GM19328 (cell line): ENCODE data around the gene PTPRC.
"Not testable (repeated sequence)": the region's sequence is repeated elsewhere in the genome, so short reads cannot be mapped to it uniquely, and the experiment has no call there.

Experiments
- ATAC-seq: cut with Tn5 transposase; IDR thresholded peaks from one replicate; pipeline ENCODE4 v1.9.1; 2021; ENCODE audit warnings: mild to moderate bottlenecking, moderate library complexity; ENCODE audit not compliant: unreplicated experiment

PTPRC gene

DNA sequence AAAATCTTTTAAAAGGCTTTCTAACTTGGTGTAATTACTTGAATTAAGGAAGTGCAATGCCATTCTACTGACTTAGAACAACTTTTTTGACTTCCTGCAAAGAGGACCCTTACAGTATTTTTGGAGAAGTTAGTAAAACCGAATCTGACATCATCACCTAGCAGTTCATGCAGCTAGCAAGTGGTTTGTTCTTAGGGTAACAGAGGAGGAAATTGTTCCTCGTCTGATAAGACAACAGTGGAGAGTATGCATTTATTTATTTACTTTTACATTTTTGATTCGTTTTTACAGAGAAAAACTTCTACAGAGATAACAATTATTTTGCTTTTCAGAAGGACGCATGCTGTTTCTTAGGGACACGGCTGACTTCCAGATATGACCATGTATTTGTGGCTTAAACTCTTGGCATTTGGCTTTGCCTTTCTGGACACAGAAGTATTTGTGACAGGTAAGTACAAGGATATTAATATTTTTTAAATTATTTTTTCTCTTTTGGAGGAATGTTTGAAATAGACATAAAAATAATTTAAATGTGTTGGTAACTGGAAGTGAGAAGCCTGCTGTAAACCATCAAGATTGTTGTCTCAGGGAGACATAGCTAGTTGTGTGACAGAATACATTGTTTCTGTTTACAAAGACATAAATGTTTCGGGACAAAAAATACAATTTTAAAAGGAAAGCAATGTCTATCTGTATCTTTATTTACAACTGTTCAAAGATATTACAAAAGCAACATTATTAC, at the start of gene PTPRC:
Gene PTPRC, plus strand, starts transcription at position 147 of the 742 bp plus-strand sequence. Its CDS starts 229 bp downstream, at position 376.
- peak; percentile 68 for ATAC-seq

- ATAC-seq: no peak
Observed at GRCh38 chr1:198590454-198590853, 48.4 kb upstream of the PTPRC start.

GRCh38 chr1:198595765-198596164, 43.1 kb upstream of the PTPRC start:
- no peak for ATAC-seq

DNA sequence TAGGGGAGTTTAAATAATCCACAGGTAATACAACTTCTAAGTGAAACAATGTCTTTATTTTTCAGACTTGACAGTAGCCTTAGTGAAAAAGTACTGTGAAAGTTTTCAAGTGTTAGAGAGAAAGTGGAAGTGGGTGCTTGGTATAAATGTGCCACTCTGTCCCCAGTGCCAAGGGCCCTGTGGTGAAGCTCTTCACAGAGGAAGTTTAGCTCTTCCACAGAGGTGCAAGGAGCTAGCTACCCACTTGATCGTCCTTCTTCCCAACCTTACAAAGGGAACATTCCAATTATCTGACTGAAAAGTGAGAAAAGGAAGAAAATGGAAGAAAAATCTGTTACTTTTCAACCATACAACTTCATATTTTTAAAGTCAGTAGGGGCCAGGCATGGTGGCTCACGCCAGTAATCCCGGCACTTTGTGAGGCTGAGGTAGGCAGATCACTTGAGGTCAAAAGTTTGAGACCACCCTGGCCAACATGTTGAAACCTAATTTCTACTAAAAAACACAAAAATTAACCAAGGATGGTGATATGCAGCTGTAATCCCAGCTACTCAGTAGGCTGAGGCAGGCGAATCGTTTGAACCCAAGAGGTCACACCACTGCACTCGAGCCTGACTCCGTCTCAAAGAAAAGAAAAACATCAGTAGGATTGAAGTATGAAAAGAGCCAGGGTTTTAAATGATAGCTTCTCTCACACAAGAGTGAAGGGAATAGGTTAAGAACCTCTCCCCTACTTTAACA, 41.0 kb upstream of the PTPRC start:
- ATAC-seq: no peak

DNA sequence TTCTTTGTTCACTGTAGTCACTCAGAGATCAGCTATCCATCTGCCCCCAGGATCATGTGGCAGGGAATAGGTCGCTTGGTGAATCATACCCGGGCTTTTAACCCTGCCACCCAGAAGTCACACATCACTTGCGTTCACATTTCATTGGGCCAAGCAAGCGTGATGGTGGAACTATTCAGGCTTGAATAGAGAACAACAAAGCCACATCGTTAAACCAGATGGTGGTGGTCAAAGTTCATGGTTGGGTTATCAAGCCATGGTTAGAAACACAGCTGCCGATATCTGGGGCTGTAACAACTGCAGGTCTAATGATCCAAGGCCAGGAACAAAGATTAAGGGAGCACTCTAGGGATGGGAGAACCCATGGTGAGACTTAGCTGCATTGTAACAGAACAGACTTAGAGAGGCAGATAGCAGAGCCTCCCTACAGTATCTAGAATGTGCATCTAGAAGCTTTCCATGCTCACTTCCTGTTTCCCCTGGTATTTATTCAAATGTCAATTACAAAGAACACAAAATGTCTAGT, 40.0 kb upstream of the PTPRC start:
- ATAC-seq: peak; percentile 63

- ATAC-seq: no peak
Observed at GRCh38 chr1:198599749-198600148, 39.1 kb upstream of the PTPRC start.

DNA sequence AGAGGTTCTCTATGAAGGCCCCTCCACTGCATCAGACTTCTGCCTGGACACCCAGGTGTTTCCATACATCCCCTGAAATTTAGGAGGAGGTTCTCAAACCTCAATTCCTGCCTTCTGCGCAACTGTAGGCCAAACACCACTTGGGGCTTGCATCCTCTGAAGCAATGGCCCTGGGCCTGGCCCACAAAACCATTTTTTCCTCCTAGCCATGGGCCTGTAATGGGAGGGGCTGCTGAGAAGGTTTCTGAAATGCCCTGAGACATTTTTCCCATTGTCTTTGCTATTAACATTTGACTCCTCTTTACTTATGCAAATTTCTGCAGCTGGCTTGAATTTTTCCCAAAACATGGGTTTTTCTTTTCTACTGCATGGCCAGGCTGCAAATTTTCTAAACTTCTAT, 37.9 kb upstream of the PTPRC start:
- no peak for ATAC-seq

GRCh38 chr1:198601310-198601709, 37.5 kb upstream of the PTPRC start:
- ATAC-seq: not testable (repeated sequence)

DNA sequence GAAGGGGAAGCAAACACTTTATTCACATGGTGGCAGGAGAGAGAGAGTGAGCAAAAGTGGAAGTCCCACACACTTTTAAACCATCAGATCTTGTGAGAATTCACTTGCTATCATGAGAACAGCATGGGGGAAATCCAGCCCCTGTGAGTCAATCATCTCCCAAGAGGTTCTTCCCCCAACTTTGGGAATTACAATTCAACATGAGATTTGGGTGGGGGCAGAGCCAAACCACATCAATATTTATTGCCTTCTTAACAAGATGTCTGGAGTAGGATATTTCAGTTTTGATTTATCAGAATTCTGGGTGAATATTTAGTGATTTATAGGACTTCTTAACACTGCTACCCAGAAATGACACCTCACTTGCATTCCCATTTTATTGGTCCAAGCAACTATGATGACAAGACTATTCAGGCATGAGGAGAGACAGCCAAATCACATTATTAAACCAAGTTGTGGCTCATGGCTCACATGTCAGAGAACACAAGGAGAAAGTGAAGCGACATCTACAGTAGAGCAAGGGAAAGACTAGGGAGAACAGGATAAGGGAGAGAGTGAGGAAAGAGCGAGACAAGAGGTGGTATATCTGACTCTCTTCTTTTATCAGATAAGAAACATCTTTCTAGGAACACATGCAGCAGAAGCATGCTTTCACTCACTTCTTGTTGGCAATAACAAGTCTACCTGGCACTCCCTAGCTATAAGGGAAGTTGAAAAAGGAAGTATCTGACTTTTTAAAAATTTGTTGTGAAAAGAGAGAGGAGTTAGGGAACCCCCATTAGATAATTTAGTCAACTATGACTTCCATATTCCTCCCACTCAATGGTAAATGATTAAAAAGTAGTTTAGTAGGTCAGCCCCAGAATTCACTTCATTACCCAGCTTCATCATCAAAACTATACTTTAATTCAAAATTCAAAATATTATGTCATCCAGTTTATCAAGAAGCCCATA, 36.6 kb upstream of the PTPRC start:
- ATAC-seq: no peak

- ATAC-seq: no peak
Observed at GRCh38 chr1:198604975-198605374, 33.9 kb upstream of the PTPRC start.

- ATAC-seq: no peak
Observed at GRCh38 chr1:198605406-198605805, 33.4 kb upstream of the PTPRC start.

- ATAC-seq: no peak
Observed at GRCh38 chr1:198606020-198606438, 32.8 kb upstream of the PTPRC start.

DNA sequence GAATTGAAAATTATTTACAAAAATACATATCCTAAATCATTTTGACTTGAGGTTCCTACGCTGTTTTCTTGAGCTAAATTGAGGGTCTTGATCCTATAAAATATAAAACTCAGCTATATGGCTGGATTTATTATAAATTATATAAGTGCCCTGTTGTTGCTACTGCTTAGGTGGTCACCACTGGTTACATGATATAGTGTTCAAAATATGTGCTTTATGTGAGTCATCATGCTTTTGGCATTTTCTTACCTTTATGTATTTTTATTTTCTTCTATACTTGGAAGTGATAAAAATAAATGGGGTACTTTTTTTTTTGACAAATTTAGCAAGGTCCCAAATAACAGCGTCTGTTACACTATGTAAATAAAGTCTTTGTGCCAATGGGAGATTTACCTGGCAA, 31.1 kb upstream of the PTPRC start:
- no peak for ATAC-seq

- ATAC-seq: no peak
Observed at GRCh38 chr1:198610362-198610761, 28.5 kb upstream of the PTPRC start.

- ATAC-seq: no peak
Observed at GRCh38 chr1:198611219-198611618, 27.6 kb upstream of the PTPRC start.

- no peak for ATAC-seq
Observed at GRCh38 chr1:198612471-198613260, 26.2 kb upstream of the PTPRC start.

DNA sequence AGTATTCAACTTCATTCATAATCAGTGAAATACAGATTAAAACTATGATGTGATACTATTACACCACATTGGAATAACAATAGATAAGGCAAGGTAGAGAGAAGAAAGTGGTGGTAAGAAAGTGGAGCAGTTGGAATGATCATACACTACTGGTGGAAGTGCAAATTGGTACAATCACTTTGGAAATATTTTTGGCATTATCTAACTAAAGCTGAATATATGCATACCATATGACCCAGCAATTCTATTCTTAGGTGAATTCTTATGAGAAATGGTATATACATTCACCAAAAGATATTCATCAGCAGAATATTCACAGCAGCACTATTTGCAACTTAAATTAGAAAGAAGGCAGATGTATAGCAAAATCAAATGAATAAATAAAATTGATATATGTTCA, 21.4 kb upstream of the PTPRC start:
- no peak for ATAC-seq

DNA sequence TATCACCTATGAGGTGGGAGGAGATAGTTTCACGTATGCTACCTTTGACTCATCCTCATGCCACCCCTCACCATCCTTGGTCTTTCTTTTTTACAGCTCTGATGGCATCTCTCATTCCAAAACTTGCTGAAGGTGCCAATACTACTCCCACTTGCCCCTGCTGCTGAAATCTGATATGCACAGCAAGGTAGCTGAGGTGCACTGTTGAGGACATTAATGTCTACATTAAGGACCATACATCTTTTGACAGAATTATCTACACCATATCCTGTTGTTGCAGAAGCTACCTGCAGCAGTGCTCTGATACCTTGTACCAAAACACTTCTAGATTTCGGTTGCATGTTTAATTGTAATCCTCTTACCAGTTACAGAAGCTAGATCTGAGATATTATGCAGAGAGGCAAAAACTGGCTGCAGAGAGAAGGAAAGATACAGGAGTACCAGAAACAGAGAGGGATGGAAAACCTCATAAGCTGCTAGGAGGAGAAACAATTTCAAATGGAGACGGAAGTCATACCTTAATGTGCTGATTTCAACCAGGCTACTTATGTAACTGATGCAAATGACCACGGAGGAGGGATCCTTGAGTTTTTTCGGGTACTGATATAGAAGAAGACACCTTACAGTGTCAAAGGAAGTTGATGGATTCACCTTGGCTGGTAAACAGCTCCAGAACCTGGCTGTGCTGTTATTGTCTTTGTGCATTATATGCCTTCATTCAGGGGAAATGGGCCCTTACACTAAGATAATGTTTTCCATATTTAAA, 19.3 kb upstream of the PTPRC start:
- ATAC-seq: no peak

DNA sequence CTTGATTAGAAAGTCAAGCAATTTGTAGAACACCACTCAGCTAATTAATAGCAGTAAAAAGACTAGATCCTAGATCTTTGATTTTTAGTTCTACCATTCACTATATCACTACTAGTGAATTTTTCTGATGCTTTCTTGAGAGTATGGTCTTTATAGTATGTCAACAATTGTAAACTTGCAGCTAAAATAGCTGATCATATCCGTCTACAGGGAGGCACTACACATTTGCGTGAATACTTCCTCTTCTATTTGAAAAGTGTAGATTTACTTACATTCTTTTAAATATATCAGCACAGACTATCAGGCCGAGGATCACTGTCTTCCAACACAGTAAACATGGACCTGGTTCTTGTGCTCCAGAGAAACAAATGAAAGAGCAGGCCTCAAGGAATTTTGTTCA, 18.6 kb upstream of the PTPRC start:
- no peak for ATAC-seq
